Neural crest cell (in vitro differentiated cells): ENCODE data around the gene SYT6. TPM values are rescaled to one million over a fixed set of nuclear protein-coding genes. Genes with fewer than 3 reads are reported as not detected.

Source experiments
- DNase-seq: peaks from one replicate; pipeline ENCODE4 v3.0.0; 2021; ENCODE audit warnings: low read depth, mixed read lengths, low spot score
- H3K27ac Mint-ChIP-seq: one replicate; pipeline ENCODE4 v1.8.0; 2021; ENCODE audit warnings: mild to moderate bottlenecking, mixed read lengths; ENCODE audit not compliant: unreplicated experiment
- H3K27me3 Mint-ChIP-seq: 2 replicates; pipeline ENCODE4 v1.8.0; 2021; ENCODE audit warnings: low read depth, mild to moderate bottlenecking, mixed read lengths
- H3K36me3 Mint-ChIP-seq: 2 replicates; pipeline ENCODE4 v1.8.0; 2021; ENCODE audit warnings: low read depth, mild to moderate bottlenecking, mixed read lengths
- H3K4me1 Mint-ChIP-seq: 2 replicates; pipeline ENCODE4 v1.8.0; 2021; ENCODE audit warnings: mixed read lengths
- H3K4me3 Mint-ChIP-seq: one replicate; pipeline ENCODE4 v1.8.0; 2021; ENCODE audit warnings: mild to moderate bottlenecking, mixed read lengths
- H3K9me3 Mint-ChIP-seq: 2 replicates; pipeline ENCODE4 v1.8.0; 2021; ENCODE audit warnings: mixed read lengths
- total RNA-seq: library from RNA; stranded (reverse); gene quantifications from 2 replicates; pipeline ENCODE4 v1.2.1, GENCODE V29; 2021
- TF ChIP-seq, protein P1 (sequence below): fragments of 200-600 bp; sonication (generic); conservative IDR thresholded peaks from 2 replicates; pipeline ENCODE4 v1.5.0; 2021; ENCODE audit warnings: antibody characterized with exemption, mild to moderate bottlenecking

The SYT6 gene
- total RNA-seq, 1 donor from 2014 or later: 3.1 TPM

- Mint-ChIP-seq H3K4me1 (no peaks in the 10 kb centered on the region), H3K9me3 (no peaks in the 10 kb centered on the region), H3K27me3 (peaks cover 75% of the 10 kb centered on the region), H3K27ac (no peak overlapping the region), H3K36me3 (no peaks in the 10 kb centered on the region), H3K4me3 (no peak overlapping the region)
- TF ChIP-seq, protein P1, sequence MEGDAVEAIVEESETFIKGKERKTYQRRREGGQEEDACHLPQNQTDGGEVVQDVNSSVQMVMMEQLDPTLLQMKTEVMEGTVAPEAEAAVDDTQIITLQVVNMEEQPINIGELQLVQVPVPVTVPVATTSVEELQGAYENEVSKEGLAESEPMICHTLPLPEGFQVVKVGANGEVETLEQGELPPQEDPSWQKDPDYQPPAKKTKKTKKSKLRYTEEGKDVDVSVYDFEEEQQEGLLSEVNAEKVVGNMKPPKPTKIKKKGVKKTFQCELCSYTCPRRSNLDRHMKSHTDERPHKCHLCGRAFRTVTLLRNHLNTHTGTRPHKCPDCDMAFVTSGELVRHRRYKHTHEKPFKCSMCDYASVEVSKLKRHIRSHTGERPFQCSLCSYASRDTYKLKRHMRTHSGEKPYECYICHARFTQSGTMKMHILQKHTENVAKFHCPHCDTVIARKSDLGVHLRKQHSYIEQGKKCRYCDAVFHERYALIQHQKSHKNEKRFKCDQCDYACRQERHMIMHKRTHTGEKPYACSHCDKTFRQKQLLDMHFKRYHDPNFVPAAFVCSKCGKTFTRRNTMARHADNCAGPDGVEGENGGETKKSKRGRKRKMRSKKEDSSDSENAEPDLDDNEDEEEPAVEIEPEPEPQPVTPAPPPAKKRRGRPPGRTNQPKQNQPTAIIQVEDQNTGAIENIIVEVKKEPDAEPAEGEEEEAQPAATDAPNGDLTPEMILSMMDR: no peak
- no peak for DNase-seq
Observed at GRCh38 chr1:114159941-114160340, 6.3 kb upstream of the SYT6 start.

DNA sequence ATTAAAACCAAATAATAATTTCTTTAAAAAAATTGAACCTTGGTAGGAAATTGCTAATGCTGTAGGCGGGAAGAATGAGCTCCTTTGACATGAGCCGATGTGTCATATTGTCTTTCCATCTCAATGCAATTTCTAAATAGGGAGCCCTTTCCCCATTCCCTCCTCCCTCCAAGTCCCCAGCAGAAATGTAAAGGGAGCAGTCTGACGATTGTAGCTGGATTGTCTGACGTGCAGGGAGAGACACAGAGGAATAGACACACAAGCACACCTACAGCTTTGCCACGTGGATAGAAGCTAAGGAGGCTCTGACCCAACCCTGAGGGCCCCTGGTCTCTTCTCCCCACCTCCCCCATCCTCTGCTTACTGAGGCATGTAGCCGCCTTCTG is 3.6 kb upstream of the SYT6 start:
- no peaks in the 10 kb centered on the region for H3K9me3 Mint-ChIP-seq
- H3K4me3 Mint-ChIP-seq: no peak overlapping the region
- H3K4me1 Mint-ChIP-seq: peaks cover 11% of the 10 kb centered on the region
- H3K36me3 Mint-ChIP-seq: no peaks in the 10 kb centered on the region
- DNase-seq: no peak
- TF ChIP-seq, protein P1: no peak
- H3K27me3 Mint-ChIP-seq: peaks cover 91% of the 10 kb centered on the region
- H3K27ac Mint-ChIP-seq: no peak overlapping the region

DNA sequence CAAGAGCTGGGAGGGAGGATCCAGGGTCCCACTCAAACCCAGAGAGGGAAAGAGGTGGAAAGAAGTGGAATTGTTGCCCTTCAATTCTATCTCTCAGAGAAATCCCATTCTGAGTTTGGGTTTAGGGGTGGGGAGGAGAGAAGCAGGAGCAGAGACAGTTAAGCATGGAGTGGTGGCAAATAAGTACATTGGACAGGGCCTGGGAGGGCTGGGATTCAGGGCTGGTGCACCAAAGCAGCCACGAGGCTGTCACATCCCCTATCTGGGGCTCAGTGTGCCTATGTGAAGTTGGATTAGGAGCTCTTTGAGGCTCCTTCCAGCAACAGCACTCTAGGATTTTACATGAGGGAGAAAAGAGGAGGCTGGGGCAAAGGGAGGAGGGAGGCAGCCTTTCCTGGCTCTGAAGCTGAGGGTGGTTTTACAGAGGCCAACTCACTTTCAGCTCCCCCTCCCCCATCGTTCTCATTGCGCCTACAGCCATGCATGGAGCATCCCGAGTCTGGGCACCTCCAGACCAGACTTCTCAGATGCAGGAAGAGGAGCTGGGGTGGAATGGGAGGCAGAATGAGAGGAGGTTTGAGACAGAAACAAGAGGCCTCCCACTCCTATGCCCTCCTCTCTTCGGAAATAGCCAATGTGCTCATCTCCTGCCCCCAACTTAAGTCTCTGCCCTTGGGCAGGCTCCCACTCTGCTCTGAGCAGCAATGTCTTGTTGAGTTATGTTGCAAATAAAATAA is 3.0 kb upstream of the SYT6 start:
- Mint-ChIP-seq H3K27ac (no peak overlapping the region), H3K27me3 (peaks cover 93% of the 10 kb centered on the region), H3K4me1 (peaks cover 11% of the 10 kb centered on the region), H3K36me3 (no peaks in the 10 kb centered on the region), H3K9me3 (no peaks in the 10 kb centered on the region), H3K4me3 (no peak overlapping the region)
- no peak for DNase-seq
- TF ChIP-seq, protein P1: no peak

DNA sequence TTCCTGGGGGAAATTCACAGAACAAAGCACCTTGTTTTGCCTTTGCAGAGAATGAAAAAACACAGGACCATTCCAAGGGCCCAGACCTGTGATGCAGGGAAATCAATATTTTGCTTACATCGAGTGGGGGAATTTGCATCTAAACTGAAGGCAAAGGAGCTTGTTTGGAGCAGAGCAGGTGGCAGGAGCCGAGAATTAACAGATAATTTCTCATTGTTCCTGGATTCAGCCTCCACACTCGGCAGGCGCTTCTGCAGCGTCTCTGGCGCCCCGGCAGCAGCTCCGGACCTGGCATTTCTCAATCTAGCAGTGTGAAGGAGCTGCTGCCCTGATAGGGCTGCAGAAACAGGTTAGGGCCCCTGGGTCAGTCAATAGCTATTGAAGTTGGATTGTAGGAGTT is 2.0 kb upstream of the SYT6 start:
- Mint-ChIP-seq H3K4me1 (peaks cover 11% of the 10 kb centered on the region), H3K36me3 (no peaks in the 10 kb centered on the region), H3K4me3 (no peak overlapping the region), H3K27ac (no peak overlapping the region), H3K9me3 (no peaks in the 10 kb centered on the region), H3K27me3 (peaks cover 94% of the 10 kb centered on the region)
- no peak for DNase-seq
- TF ChIP-seq, protein P1: no peak

DNA sequence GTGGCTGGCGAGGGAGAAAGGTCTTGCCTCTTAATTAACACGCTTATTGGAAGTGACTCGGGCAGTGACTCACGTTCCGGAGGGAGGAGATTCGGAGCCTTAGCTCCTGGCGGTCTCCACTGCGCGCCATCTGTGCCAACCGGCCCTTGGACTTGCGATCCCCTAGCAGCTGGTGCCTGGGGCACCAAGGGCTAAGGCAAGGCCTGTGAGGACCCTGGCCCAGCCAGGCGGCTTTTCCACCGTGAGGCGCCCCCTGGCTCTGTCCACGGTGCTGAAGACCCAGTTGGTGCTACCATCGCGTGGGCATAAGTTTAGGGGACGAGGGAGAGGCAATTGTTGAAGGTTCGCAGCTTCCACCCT is 1.3 kb upstream of the SYT6 start:
- H3K4me3 Mint-ChIP-seq: peak overlapping the region; percentile 74
- TF ChIP-seq, protein P1: no peak
- peak; percentile 44 for DNase-seq
- H3K9me3 Mint-ChIP-seq: no peaks in the 10 kb centered on the region
- no peaks in the 10 kb centered on the region for H3K36me3 Mint-ChIP-seq
- peaks cover 11% of the 10 kb centered on the region for H3K4me1 Mint-ChIP-seq
- H3K27ac Mint-ChIP-seq: no peak overlapping the region
- H3K27me3 Mint-ChIP-seq: peaks cover 94% of the 10 kb centered on the region
